Osteoblast (primary cell): ENCODE measurements around the gene ORC6. TPM values are rescaled to one million over a fixed set of nuclear protein-coding genes. Genes with fewer than 3 reads are reported as not detected.

ENCODE experiments used
- DNase-seq: peaks from one replicate; pipeline ENCODE4 v3.0.0; 2011; ENCODE audit warnings: low spot score, mixed read lengths; ENCODE audit not compliant: insufficient read length; ENCODE audit errors: missing footprints
- H2AFZ ChIP-seq: 2 replicates; pipeline ENCODE4 v1.6.0; 2011; ENCODE audit warnings: mild to moderate bottlenecking, low read length
- H3K27ac ChIP-seq: 2 replicates; pipeline ENCODE4 v1.5.1; 2011; ENCODE audit warnings: mild to moderate bottlenecking, low read depth, low read length, moderate library complexity
- H3K27me3 ChIP-seq: 2 replicates; pipeline ENCODE4 v1.6.0; 2012; ENCODE audit warnings: mild to moderate bottlenecking, control low read depth, inconsistent platforms, low read length, moderate library complexity; ENCODE audit not compliant: insufficient read depth
- H3K36me3 ChIP-seq: 2 replicates; pipeline ENCODE4 v1.5.1; 2011; ENCODE audit warnings: mild to moderate bottlenecking, low read length, control low read depth, moderate library complexity; ENCODE audit not compliant: insufficient read depth
- H3K4me1 ChIP-seq: 2 replicates; pipeline ENCODE4 v1.5.1; 2011; ENCODE audit warnings: mild to moderate bottlenecking, low read length, control low read depth, moderate library complexity; ENCODE audit not compliant: insufficient read depth
- H3K4me2 ChIP-seq: 2 replicates; pipeline ENCODE4 v1.6.0; 2011; ENCODE audit warnings: mild to moderate bottlenecking, low read length; ENCODE audit not compliant: insufficient read depth
- H3K4me3 ChIP-seq: fragments of 200-600 bp; sonication (generic); 3 replicates; pipeline ENCODE4 v1.5.1; 2012; ENCODE audit warnings: mild to moderate bottlenecking, low read length, inconsistent platforms; ENCODE audit not compliant: insufficient read depth
- H3K79me2 ChIP-seq: 2 replicates; pipeline ENCODE4 v1.6.0; 2012; ENCODE audit warnings: mild to moderate bottlenecking, low read length, control low read depth, inconsistent platforms; ENCODE audit not compliant: insufficient read depth
- H3K9me3 ChIP-seq: 2 replicates; pipeline ENCODE4 v1.5.1; 2011; ENCODE audit warnings: low read depth, low read length, control low read depth
- H4K20me1 ChIP-seq: 2 replicates; pipeline ENCODE4 v1.6.0; 2012; ENCODE audit warnings: mild to moderate bottlenecking, low read length, control low read depth; ENCODE audit not compliant: insufficient read depth
- total RNA-seq: library from RNA; depleted of rRNA; stranded (reverse); fragments of >200 nt; gene quantifications from 2 replicates; pipeline ENCODE4 v1.2.3, GENCODE V29; 2012
- TF ChIP-seq, protein P1 (sequence below): IDR thresholded peaks from 2 replicates; pipeline ENCODE4 v1.5.1; 2011; ENCODE audit warnings: mild to moderate bottlenecking, low read depth, low read length, moderate library complexity; ENCODE audit errors: extremely low read depth

ORC6 gene
- total RNA-seq, 1 donor, result 4.0 TPM

DNA sequence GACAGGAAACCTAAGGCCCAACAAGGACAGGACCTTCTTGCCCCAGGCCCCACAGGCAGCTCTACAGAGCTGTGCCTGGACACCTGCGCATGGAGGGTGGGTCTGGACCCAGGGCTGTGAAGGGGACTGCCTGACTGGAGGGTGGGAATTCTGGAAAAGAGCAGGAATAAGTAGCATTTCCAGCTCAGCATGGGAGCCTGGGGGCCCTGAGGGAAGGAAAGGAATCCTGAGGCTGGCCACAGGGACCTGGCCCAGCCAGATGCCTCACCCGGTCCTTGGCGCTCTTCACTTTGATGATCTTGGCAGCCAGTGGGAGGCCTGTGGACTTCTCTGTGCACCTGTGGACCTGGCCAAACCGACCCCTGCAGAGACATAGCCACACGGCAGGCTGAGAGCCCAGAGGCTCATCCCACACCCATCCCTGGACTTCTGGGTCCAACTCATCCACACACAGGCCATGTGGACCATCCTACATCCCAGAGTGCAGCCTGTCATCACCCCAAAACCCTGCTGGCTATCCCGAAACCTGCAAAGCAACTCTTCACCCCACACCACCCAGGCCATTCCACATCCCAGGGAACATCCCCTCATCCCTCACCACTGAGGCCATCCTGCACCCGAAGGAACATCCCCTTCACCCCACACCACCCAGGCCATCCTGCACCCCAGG lies 40.0 kb downstream of the ORC6 start:
- no peaks in the 10 kb centered on the region for H4K20me1 ChIP-seq
- no peaks in the 10 kb centered on the region for H3K27me3 ChIP-seq
- H3K4me1 ChIP-seq, result no peaks in the 10 kb centered on the region
- no peak overlapping the region for H2AFZ ChIP-seq
- no peak for DNase-seq
- no peaks in the 10 kb centered on the region for H3K9me3 ChIP-seq
- no peak overlapping the region for H3K27ac ChIP-seq
- H3K4me2 ChIP-seq, result no peak overlapping the region
- H3K36me3 ChIP-seq, result no peaks in the 10 kb centered on the region
- no peak overlapping the region for H3K4me3 ChIP-seq
- TF ChIP-seq, protein P1, sequence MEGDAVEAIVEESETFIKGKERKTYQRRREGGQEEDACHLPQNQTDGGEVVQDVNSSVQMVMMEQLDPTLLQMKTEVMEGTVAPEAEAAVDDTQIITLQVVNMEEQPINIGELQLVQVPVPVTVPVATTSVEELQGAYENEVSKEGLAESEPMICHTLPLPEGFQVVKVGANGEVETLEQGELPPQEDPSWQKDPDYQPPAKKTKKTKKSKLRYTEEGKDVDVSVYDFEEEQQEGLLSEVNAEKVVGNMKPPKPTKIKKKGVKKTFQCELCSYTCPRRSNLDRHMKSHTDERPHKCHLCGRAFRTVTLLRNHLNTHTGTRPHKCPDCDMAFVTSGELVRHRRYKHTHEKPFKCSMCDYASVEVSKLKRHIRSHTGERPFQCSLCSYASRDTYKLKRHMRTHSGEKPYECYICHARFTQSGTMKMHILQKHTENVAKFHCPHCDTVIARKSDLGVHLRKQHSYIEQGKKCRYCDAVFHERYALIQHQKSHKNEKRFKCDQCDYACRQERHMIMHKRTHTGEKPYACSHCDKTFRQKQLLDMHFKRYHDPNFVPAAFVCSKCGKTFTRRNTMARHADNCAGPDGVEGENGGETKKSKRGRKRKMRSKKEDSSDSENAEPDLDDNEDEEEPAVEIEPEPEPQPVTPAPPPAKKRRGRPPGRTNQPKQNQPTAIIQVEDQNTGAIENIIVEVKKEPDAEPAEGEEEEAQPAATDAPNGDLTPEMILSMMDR, result no peak
- H3K79me2 ChIP-seq, result no peaks in the 10 kb centered on the region

DNA sequence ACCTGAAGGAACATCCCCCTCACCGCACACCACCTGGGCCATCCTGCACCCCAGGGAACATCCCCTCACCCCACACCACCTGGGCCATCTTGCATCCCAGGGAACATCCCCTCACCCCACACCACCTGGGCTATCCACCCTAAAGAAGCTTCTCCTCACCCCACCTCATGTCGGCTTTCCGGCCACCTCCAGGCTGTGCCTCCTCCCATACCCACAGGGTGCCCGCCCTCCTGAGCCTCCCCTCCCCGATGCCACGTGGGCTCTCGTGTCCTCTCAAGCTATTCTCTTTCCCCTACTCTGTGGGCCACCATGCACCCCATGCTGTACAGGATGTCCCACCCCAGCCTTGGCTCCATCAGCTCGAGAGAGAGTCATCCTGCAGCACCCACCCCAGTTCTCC lies 40.7 kb downstream of the ORC6 start:
- no peak overlapping the region for H3K4me2 ChIP-seq
- no peaks in the 10 kb centered on the region for H3K9me3 ChIP-seq
- no peaks in the 10 kb centered on the region for H3K36me3 ChIP-seq
- no peaks in the 10 kb centered on the region for H3K4me1 ChIP-seq
- H3K27me3 ChIP-seq, result no peaks in the 10 kb centered on the region
- H2AFZ ChIP-seq, result no peak overlapping the region
- no peak for DNase-seq
- H3K27ac ChIP-seq, result no peak overlapping the region
- H3K79me2 ChIP-seq, result no peaks in the 10 kb centered on the region
- TF ChIP-seq, protein P1, result no peak
- H3K4me3 ChIP-seq, result no peak overlapping the region
- H4K20me1 ChIP-seq, result no peaks in the 10 kb centered on the region

DNA sequence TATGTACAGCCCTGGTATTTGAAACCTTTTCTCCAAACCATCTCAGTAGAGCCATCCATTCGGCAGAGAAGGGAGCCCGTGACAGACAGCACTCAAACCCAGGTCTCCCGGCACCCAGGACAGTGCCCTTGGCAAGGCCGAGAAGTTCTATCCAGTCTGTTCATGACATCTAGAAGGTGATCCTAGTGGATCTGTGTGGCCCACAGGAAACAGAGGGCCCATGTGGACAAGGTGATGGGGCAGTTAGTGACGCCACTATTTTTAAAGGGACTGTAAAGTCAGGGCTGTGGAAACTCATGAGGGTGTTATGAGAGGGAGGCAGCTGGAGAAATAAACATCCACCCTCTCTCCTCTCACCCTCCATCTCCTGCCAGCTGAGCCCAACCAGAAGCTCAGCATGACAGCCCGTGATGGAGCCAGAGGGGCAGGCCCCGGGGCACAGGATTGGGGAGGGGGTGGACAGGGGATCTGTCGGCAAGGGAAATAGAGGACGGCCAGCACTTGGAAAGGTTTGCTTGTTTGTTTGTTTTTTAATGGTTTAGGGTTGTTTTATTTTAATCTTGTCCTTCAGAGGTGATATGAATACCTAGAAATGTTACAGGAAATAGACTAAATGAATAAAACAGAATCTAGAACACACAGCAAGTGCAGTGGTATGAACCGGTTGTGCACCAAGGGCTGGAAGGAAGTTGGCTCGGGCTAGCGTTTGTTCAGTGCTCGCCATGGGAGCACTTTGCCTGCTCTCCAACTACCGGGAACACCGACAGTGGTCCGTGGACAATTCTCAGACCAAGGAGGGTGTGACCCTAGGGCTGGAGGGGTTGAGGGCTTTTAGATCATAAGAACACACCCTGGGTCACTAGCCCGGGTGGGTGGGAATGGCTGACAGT lies 41.6 kb downstream of the ORC6 start:
- no peak overlapping the region for H3K4me3 ChIP-seq
- no peak overlapping the region for H3K4me2 ChIP-seq
- no peaks in the 10 kb centered on the region for H3K9me3 ChIP-seq
- TF ChIP-seq, protein P1, result no peak
- no peak for DNase-seq
- no peaks in the 10 kb centered on the region for H3K4me1 ChIP-seq
- H2AFZ ChIP-seq, result no peak overlapping the region
- H3K36me3 ChIP-seq, result no peaks in the 10 kb centered on the region
- no peaks in the 10 kb centered on the region for H3K79me2 ChIP-seq
- no peak overlapping the region for H3K27ac ChIP-seq
- no peaks in the 10 kb centered on the region for H3K27me3 ChIP-seq
- H4K20me1 ChIP-seq, result no peaks in the 10 kb centered on the region
